Epithelial cell of prostate (primary cell): ENCODE measurements around the gene ISM2.

Experiments
- DNase-seq: peaks from one replicate; pipeline ENCODE4 v3.0.0-alpha.2; 2011; ENCODE audit warnings: low read depth, low spot score
- H3K27ac ChIP-seq: fragments of 450-650 bp; 2 replicates; pipeline ENCODE4 v1.5.1; 2017; ENCODE audit warnings: mild to moderate bottlenecking

Gene ISM2

DNA sequence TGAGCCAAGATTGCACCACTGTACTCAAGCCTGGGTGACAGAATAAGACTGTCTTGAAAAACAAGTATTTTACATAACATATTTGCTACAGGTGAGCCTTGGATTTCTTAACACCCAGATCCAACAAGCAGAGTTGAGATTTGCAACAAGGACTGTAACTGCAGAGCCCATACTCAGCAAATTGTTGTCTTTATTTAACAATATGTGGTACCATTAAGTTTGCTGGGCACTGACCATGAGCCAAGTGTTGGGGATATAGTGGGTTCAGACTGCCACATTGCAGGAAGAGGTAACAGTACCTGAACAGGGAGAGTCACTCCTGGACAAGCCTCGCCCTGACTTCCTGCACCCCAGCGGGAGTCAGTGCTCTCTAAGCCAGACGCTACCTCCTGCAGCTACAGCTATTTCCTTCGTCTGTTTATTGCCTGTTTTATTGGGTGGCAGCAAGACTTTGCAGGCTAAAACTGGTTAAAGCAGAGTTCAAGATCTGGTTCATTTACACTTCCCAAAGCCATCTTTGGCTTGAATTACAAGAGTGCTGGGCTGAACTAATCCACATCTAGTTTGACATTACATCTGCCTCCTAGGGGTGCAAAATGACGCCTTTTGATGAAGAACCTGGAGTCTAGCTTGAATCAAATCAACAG, 28.3 kb downstream of the ISM2 start:
- H3K27ac ChIP-seq = no peak overlapping the region
- DNase-seq = no peak

GRCh38 chr14:77469539-77469938, 29.1 kb downstream of the ISM2 start:
- no peak overlapping the region for H3K27ac ChIP-seq
- no peak for DNase-seq

- DNase-seq = no peak
Observed at GRCh38 chr14:77469067-77469505, 29.5 kb downstream of the ISM2 start.

DNA sequence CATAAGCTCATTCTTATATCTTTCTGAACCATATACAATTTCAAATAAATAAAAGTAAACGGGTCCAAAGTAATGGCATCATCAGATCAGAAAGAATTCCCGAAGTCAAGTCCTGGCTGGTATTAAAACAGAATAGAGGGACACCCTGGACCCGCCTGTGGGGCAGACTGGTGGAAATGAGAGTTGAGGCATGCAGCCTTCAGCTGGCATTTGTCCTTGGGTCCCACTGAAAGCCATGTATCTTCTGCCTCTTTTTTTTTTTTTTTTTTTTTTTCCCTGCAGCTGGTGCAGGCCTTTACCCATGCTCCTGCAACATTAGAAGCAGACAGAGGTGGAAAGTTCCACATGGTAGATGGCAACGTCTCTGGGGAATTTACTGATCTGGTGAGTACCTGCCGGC, 30.8 kb downstream of the ISM2 start:
- no peak overlapping the region for H3K27ac ChIP-seq
- DNase-seq = no peak

More at GRCh38 chr14:77469067-77469505, 29.5 kb downstream of the ISM2 start:
- no peak overlapping the region for H3K27ac ChIP-seq

- H3K27ac ChIP-seq = no peak overlapping the region
Observed at GRCh38 chr14:77459072-77459723, 39.4 kb downstream of the ISM2 start.

GRCh38 chr14:77458249-77458950, 40.2 kb downstream of the ISM2 start:
- no peak for DNase-seq
- H3K27ac ChIP-seq = peak overlapping the region; percentile 90

More at GRCh38 chr14:77459072-77459723, 39.4 kb downstream of the ISM2 start:
- DNase-seq = no peak

DNA sequence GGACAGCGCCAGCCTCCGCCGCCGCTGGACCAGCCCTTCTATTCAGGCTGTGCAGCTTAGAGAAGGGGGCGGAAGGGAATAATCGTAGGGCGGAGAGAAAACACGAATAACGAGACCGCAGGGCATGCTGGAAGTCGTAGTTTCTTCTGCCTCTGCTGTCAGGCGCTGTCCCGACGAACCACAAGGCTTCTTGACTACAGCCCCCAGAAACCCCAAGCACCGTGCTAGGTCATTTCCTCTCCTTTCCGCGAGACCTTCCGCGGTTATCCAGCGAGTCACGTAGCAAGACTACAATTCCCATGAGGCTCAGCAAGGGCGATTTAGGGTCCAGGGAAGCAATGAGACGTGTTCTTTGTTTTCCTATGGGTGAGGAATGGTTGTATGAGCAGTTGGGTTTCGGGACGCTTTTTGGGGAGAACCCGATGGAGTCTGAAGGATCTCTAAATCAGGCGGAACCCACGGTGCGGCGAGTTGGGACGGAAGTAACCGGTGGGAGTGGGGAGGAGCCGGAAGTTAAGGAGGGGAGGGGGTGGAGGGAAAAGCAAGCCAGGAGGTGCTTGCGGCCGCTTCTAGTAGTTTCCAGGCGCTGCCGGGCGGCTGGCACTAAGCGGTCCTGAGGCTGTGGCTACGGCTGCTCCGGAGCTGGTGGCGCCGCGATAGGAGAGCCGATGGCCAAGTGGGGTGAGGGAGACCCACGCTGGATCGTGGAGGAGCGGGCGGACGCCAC, 40.9 kb downstream of the ISM2 start, which contains the start of the genes AHSA1 and VIPAS39:
TSS of gene AHSA1 (plus strand) at position 572 of the 727 bp plus-strand sequence. CDS start at position 669, 97 bp downstream.
TSS of gene VIPAS39 (minus strand) at position 80 of the 727 bp plus-strand sequence. CDS start 3,499 bp downstream, outside the sequence.
- peak; percentile 99 for DNase-seq
- H3K27ac ChIP-seq = peak within 1 kb of the TSS; percentile 90

GRCh38 chr14:77457115-77457521, 41.5 kb downstream of the ISM2 start:
- no peak for DNase-seq
- H3K27ac ChIP-seq = peak overlapping the region; percentile 90

- no peak overlapping the region for H3K27ac ChIP-seq
- no peak for DNase-seq
Observed at GRCh38 chr14:77455966-77456640, 42.5 kb downstream of the ISM2 start.

DNA sequence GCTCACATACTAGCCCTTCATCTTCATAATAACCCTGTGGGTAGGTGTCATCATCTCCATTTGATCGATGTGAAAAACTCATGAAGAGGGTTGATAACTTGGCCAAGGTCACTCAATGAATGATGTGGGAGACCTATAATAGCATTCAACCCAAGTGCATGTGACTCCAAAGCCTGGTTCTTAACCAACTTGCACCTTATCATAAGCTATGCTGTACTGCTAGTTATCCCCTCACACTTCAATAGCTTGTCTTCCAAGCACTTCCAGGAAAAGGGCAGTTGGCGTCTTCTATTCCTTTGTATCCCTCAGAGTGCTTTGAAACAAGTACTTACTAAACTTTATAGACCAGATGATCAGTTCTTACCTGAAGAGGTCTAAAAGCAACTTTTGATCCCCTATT, 56.4 kb downstream of the ISM2 start:
- DNase-seq = no peak
- H3K27ac ChIP-seq = no peak overlapping the region

DNA sequence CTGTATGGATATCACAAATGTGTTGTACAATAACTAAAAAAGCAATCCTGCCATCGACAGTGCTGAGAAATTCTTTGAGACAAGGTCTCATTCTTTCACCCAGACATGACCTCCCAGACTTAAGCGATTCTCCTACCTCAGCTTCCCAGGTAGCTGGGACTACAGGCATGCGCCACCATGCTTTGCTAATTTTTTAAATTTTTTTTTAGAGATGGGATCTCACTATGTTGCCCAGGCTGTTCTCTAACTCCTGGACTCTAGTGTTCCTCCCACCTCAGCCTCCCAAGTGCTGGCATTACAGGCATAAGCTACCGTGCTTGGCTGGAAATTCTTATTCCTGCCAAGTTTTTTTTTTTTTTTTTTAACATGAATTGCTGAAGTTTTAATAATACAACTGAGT, 58.8 kb downstream of the ISM2 start:
- no peak overlapping the region for H3K27ac ChIP-seq
- DNase-seq = no peak

GRCh38 chr14:77438596-77438995, 60.0 kb downstream of the ISM2 start:
- no peak overlapping the region for H3K27ac ChIP-seq
- DNase-seq = no peak

- DNase-seq = no peak
- no peak overlapping the region for H3K27ac ChIP-seq
Observed at GRCh38 chr14:77436042-77436441, 62.6 kb downstream of the ISM2 start.

- DNase-seq = no peak
Observed at GRCh38 chr14:77426396-77426795, 72.2 kb downstream of the ISM2 start.

GRCh38 chr14:77424862-77425261, 73.8 kb downstream of the ISM2 start:
- no peak for DNase-seq
- H3K27ac ChIP-seq = no peak overlapping the region

More at GRCh38 chr14:77426396-77426795, 72.2 kb downstream of the ISM2 start:
- H3K27ac ChIP-seq = no peak overlapping the region
